GM23248 (cell line): Measurements from ENCODE around the gene LIM2.

Experiments
- EZH2 ChIP-seq: fragments of 200-600 bp; sonication (generic); IDR thresholded peaks from 2 replicates; pipeline ENCODE4 v1.6.1; 2018; ENCODE audit warnings: antibody characterized with exemption, mild to moderate bottlenecking; ENCODE audit not compliant: insufficient read depth, poor library complexity, severe bottlenecking
- EZH2phosphoT487 ChIP-seq: fragments of 200-600 bp; sonication (generic); IDR thresholded peaks from 2 replicates; pipeline ENCODE4 v1.6.1; 2018; ENCODE audit warnings: antibody characterized with exemption, moderate library complexity, mild to moderate bottlenecking, low read depth; ENCODE audit not compliant: insufficient read depth

GRCh38 chr19:51359294-51359693 is 28.5 kb downstream of the LIM2 start:
- no peak for TF ChIP-seq EZH2
- no peak for TF ChIP-seq EZH2phosphoT487
